ENCODE measurements around the gene ARMCX1. TPM values are rescaled to one million over a fixed set of nuclear protein-coding genes. Genes with fewer than 3 reads are reported as not detected.
"Not testable (repeated sequence)": the region's sequence is repeated elsewhere in the genome, so short reads cannot be mapped to it uniquely, and the experiment has no call there.

The ARMCX1 gene
- total RNA-seq: 26.5 TPM
- long read RNA-seq, transcript ARMCX1-201 (4 exons, 2,141 nt): major isoform, 46 of 66 reads
- long read RNA-seq, partial matches to known transcripts: 0 of 66 reads
- long read RNA-seq, other reads (novel, unspliced or antisense): 20 of 66 reads

DNA sequence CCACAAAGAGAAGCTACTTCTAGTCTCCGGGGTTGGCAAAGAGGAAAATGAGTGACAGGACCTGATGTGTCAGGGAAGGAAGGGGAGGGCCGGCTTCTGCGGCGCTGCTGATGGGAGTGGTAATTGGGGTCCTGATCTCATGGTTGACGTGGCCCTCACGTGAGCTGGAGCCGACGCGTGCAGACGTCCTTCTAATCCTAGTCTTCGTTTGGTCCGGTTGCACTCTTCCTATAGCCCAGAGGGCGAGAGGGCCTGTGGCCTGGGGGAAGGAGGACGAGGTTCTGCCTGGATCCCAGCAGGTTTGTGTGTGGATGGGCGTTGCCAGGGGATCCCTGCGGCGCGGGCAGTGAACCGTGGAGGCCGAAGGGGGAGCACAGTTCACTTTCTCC, at the start of gene ARMCX1:
ARMCX1 (plus strand) TSS at position 186 of the 389 bp plus-strand sequence. CDS start 2,384 bp downstream, outside the sequence.
- intact Hi-C loops (cut with micrococcal nuclease): no loop called here
- ATAC-seq: peak; percentile 97
- DNase-seq: peak; percentile 81

DNA sequence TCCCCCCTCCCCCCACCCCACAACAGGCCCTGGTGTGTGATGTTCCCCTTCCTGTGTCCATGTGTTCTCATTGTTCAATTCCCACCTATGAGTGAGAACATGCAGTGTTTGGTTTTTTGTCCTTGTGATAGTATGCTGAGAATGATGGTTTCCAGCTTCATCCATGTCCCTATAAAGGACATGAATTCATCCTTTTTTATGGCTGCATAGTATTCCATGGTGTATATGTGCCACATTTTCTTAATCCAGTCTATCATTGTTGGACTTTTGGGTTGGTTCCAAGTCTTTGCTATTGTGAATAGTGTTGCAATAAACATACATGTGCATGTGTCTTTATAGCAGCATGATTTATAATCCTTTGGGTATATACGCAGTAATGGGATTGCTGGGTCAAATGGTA, 47.4 kb upstream of the ARMCX1 start:
- ATAC-seq; intact Hi-C loops (cut with micrococcal nuclease); DNase-seq: not testable (repeated sequence)

GRCh38 chrX:101507372-101507771, 43.0 kb upstream of the ARMCX1 start:
- ATAC-seq: no peak
- no peak for DNase-seq
- intact Hi-C loops (cut with micrococcal nuclease): no loop called here

DNA sequence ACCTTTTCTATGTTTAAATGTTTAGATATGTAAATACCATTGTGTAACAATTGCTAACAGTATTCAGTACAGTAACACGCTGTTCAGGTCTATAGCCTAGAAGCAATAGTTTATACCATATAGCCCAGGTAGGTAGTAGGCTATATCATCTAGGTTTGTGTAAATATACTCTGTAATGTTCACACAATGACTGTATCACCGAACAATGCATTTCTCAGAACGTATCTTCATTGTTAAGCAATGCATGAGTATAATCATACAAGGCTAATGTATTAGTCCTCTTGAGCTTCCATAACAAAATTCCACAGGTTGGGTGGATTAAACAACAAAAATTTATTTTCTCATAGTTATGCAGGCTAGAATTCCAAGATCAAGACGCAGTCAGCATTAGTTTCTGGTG, 42.4 kb upstream of the ARMCX1 start:
- intact Hi-C loops (cut with micrococcal nuclease): no loop called here
- no peak for ATAC-seq
- DNase-seq: no peak

- no peak for DNase-seq
- intact Hi-C loops (cut with micrococcal nuclease): no loop called here
- ATAC-seq: no peak
Observed at GRCh38 chrX:101530944-101531343, 19.4 kb upstream of the ARMCX1 start.

DNA sequence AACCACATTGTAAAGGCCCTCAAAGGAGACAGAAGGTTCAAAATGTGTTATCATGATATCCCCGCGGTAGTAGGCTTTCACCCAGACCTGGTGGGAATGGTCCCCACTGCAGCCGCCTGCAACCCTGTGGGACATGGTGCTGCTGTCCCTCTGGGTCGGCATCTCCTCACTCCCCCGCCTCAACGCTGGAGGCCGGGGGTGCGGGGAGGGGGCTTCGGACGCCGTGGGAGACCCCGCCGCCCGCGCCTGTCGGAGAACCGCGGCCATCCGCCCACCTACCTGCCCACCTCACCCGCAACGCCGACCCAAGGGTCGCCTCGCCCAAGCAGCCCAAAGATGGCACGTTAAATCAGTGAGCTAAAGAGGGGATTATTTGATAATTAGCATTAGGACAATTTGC, 11.2 kb upstream of the ARMCX1 start:
- DNase-seq (no peak), ATAC-seq (no peak)
- intact Hi-C loops (cut with micrococcal nuclease): no loop called here

- ATAC-seq (peak; percentile 90), DNase-seq (peak; percentile 69)
- intact Hi-C loops (cut with micrococcal nuclease): no loop called here
Observed at GRCh38 chrX:101550751-101551379, 518 bp downstream of the ARMCX1 start.

GRCh38 chrX:101551380-101551767, 1.0 kb downstream of the ARMCX1 start:
- no peak for ATAC-seq
- DNase-seq: no peak
- intact Hi-C loops (cut with micrococcal nuclease): no loop called here

DNA sequence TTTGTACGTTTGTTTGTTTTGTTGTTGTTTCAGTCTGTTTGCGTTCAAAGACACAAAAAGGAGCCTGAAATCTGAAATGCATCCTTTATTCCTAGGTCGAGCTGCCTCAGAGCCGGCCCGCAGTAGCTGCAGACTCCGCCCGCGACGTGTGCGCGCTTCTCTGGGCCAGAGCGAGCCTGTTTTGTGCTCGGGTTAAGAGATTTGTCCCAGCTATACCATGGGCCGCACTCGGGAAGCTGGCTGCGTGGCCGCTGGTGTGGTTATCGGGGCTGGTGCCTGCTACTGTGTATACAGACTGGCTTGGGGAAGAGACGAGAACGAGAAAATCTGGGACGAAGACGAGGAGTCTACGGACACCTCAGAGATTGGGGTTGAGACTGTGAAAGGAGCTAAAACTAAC, 2.4 kb downstream of the ARMCX1 start:
- ATAC-seq (no peak), DNase-seq (no peak)

DNA sequence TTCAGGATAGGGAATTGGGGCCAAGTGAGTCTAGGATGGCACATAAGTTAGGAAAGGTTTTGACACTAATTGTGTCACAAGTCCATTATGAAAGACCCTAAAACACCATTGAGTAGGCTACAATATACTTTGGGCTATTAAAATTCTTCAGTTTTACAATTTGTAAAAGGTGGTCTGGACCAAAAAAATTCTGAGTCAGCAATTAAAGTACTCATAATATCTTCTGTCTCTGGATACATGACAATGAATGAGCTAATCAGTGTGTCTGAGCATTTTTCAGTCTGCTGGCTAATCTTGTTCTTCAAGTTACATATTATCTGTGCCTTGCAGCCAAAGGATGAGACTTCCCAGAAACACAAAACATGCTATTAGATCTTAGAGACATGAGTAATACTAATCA, 14.3 kb downstream of the ARMCX1 start:
- DNase-seq (no peak), ATAC-seq (no peak)
- intact Hi-C loops (cut with micrococcal nuclease): no loop called here

More for the DNA sequence above, 2.4 kb downstream of the ARMCX1 start:
- intact Hi-C loops (cut with micrococcal nuclease): no loop called here

- intact Hi-C loops (cut with micrococcal nuclease): loop anchor here (5.0 kb wide), 1 partner anchor 201 kb away; no protein-coding TSS in a partner anchor
- no peak for DNase-seq
- ATAC-seq: peak; percentile 63
Observed at GRCh38 chrX:101595739-101596419, 45.5 kb downstream of the ARMCX1 start.

DNA sequence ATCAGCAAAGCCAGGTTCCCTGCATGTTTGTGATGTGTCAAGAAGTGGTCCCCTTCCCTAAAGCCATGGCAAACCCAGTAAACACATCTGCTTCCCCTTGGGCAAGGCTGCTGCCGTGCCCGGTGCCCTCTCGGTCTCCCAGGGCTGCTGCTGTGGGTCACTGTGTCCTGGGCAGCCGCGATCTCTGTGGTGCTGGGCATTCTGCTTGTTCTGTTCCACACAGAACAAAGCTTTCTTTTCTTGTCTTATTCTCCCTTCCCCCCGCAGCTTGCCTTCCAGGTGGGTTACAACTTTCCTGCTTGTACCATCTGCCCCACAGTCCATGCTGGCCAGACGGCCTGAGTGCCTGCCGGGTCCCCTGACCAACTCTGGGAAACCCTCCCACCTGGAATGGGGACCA, 49.2 kb downstream of the ARMCX1 start:
- intact Hi-C loops (cut with micrococcal nuclease): loop anchor here (5.0 kb wide), 1 partner anchor 198 kb away; no protein-coding TSS in a partner anchor
- not testable (repeated sequence) for DNase-seq, ATAC-seq

- intact Hi-C loops (cut with micrococcal nuclease): no loop called here
- no peak for ATAC-seq
- DNase-seq: no peak
Observed at GRCh38 chrX:101602077-101602476, 51.7 kb downstream of the ARMCX1 start.

Other genes starting within 250 kb of the ARMCX1 start
- gene TIMM8A, start 201.8 kb upstream of the ARMCX1 start, total RNA-seq: 19.0 TPM
- gene BTK, start 164.4 kb upstream of the ARMCX1 start, total RNA-seq: 4.1 TPM
- 58.4 TPM for gene RPL36A, start 159.5 kb upstream of the ARMCX1 start, total RNA-seq
- gene GLA, start 142.6 kb upstream of the ARMCX1 start, total RNA-seq: 8.0 TPM
- gene HNRNPH2, start 142.3 kb upstream of the ARMCX1 start, total RNA-seq: 54.4 TPM
- 5.5 TPM for gene ARMCX4, start 65.1 kb upstream of the ARMCX1 start, total RNA-seq
- gene ARMCX6, start 67.5 kb downstream of the ARMCX1 start, total RNA-seq: 19.1 TPM
- 54.5 TPM for gene ARMCX3, start 72.6 kb downstream of the ARMCX1 start, total RNA-seq
- gene ARMCX2, start 109.3 kb downstream of the ARMCX1 start, total RNA-seq: 27.7 TPM

All from left ventricle myocardium superior (tissue), 1 donor.